RCC 7860 (cell line): ENCODE measurements around the gene GATD1.

Experiments used
- DNase-seq: peaks from one replicate; pipeline ENCODE4 v3.0.0-alpha.2; 2015; ENCODE audit warnings: low spot score
- FAIRE-seq: peaks from 2 replicates; lab custom pipeline; 2012; peaks lifted over from hg19 to GRCh38; lab: Jason Lieb, UNC

Gene GATD1

DNA sequence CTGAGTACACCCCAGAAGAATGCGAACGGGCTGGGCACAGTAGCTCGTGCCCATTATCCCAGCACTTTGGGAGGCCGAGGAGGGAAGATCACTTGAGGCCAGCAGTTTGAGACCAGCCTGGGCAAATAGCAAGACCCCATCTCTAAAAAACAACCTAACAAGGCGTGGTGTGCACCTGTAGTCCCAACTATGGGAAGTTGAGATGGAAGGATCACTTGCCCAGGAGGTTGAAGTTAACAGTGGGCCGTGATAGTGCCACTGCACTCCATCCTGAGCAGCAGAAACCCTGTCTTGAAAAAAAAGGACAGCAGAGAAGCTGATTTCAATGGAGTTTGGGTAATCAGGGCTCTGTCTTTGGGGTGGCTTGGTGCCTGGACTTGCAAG, 35.8 kb upstream of the GATD1 start:
- FAIRE-seq (no peak), DNase-seq (no peak)

- FAIRE-seq (no peak), DNase-seq (no peak)
Observed at GRCh38 chr11:812390-812789, 35.1 kb upstream of the GATD1 start.

DNA sequence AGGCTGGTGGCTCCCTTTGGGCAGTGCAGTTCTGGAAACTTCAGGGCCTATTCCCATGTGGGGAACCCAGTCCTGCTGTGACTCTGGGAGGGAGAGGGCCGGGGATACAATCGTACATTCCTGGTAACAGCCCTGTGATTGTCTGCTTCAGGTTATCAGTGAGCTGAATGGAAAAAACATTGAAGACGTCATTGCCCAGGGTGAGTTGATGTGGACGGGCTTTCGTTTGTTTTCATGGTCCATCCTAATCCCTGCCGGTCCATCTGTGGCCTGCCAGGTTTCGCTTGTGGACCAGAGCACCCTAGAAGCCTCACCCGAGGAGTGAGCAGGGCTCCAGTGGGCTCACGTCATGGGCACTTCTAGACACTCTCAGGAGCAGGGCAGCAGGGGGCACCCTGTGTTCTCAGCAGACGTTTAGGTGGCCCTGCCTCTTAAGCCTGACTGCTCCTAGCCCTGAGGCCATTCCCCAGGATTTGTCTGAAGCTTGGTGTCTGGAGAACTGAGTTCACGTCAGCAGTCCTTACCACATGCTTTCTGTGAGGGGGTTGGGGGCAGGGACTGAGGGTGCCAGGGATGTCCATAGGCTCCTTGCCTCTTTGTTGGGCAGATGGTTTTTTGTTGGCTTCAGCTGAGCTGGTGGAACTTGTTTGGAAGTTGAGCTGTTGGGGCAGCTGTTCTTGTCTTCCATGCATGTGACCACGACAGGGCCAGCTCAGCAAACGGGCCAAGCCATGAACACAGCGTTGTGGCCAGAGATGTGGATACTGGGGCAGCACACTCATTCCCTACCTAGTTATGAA, 34.4 kb upstream of the GATD1 start:
- FAIRE-seq (no peak), DNase-seq (no peak)

DNA sequence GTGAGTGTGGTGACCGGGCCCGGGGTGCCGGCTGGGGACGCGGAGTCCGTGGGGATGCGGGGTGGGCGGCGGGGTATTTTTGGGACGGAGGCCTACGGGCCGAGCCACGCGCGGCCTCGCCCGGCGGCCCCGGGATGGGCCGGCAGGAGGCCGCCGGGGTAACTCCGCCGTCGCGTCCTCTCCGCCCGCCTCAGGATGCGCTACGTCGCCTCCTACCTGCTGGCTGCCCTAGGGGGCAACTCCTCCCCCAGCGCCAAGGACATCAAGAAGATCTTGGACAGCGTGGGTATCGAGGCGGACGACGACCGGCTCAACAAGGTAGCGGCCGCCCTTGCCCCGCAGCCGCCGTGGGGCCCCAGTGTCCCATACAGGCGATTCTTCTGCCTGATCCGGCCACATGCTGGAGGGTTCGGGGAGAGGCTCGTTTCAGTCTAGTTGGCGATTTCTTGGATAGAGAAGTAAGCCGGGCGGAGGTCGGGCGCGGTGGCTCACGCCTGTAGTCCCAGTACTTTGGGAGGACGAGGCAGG, 32.8 kb upstream of the GATD1 start:
- DNase-seq (no peak), FAIRE-seq (no peak)

DNA sequence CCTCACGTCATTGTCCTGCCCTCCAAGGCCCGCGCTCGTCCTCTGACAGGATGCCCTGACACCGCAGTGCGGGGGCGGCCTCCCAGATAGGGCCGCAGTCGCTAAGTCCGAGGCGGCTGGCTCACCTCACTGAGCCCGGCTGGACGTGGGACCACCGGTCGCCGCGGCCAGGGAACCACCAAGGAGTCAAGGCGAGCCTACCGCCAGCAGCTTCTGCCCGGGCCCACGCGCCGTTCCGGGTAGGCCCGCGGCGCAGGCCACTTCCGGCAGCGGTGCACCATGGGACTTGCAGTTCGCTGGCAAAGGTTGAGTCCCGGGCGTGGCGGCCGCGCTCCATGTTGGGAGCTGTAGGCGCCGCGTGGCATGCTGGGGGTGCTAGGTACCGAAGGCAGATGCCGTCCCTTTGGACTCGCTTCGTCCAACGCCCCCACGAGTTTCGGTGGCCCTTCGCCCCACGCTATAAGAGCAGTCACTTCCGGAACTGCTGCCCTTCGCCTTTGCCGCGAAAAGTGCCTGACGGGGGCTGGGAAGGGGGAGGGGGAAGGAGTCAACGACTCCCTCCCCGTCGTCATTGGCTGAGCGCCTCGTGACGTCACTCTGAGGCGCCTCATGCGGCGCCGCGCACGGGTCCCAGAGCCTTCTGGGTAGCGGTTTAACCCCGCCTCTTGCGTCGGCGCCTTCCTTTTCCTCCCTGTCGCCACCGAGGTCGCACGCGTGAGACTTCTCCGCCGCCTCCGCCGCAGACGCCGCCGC, 32.2 kb upstream of the GATD1 start, which contains the start of gene RPLP2:
RPLP2 (plus strand) TSS at position 681 of the 753 bp plus-strand sequence. CDS start 268 bp downstream, outside the sequence.
- DNase-seq (peak; percentile 86), FAIRE-seq (no peak)

GRCh38 chr11:808427-809286, 31.4 kb upstream of the GATD1 start:
- FAIRE-seq (no peak), DNase-seq (peak; percentile 70)

GRCh38 chr11:804599-804964, 27.3 kb upstream of the GATD1 start:
- no peak for FAIRE-seq
- DNase-seq: no peak

- DNase-seq: no peak
- FAIRE-seq: no peak
Observed at GRCh38 chr11:803770-804598, 26.7 kb upstream of the GATD1 start.

- FAIRE-seq (no peak), DNase-seq (no peak)
Observed at GRCh38 chr11:803467-803742, 26.1 kb upstream of the GATD1 start.

GRCh38 chr11:802693-803466, 25.6 kb upstream of the GATD1 start:
- no peak for DNase-seq
- FAIRE-seq: no peak

GRCh38 chr11:802018-802617, 24.8 kb upstream of the GATD1 start:
- DNase-seq (no peak), FAIRE-seq (no peak)

DNA sequence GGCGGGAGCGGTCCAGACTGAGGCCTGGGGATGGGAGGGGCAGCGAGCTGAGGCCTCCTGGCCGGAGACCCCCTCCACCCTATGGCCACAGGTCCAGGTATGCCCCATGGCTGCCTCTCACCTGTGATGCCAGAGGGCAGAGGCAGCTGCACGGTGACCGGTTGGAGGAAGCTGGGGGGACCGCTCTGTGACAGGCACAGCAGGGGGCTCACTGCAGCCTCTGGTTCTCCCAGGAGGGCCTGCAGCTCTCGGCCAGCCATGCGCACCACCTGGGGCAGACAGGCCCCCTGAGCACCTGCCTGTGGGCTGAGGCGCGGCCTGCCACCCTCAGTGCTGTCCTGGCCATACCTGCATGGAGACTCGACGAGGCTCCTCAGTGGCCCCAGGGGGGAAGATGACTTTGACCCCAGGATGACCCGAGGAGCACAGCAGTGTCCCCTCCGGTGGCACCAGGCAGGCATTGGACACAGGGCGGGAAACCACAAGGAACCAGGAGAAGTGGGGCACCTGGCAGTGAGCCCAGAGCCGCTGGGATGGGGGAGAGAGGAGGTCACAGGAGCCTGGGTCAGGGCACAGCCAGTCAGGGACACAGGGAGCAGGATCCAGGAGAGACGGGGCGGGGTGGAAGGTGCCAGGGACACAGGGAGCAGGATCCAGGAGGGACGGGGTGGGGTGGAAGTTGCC, 24.0 kb upstream of the GATD1 start:
- DNase-seq: no peak
- FAIRE-seq: no peak

GRCh38 chr11:800473-800872, 23.2 kb upstream of the GATD1 start:
- DNase-seq (no peak), FAIRE-seq (no peak)

DNA sequence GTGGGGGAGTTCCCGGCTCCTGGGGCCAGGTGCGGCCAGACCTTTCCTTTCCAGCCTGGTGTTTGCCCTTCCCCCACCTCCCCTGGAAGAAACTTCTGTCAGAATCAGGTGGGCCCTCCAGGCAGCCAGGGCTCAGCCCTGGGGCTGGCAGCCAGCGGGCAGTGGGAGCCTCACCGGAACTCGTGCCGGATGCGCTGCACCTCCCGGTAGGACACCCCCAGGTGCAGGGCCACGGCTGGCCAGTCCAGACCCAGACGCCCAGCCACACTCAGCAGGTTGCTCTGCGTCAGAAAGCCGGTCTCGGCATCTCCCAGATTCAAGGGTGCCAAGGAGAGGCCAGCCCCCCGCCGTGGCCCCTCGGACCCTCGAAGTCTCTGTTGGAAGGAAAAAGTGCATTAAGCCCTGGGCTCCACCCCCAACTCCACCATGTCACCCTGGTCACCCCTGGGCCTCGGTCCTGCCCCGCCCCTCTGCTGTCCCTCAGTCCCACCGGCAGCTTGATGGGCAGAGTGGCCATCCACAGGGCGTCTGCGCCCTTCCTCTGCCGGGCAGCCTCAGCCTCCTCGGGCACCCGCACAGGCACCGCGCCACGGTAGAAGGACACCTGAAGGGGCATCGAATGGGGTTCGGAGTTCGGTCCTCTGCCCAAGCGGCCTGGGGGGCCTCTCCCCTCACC, 22.5 kb upstream of the GATD1 start:
- no peak for FAIRE-seq

GRCh38 chr11:798093-798713, 20.9 kb upstream of the GATD1 start, which contains the start of gene SLC25A22:
Gene SLC25A22 (minus strand): TSS chr11:798281. CDS start chr11:795006, 3,275 bp downstream.
- DNase-seq: peak; percentile 41
- no peak for FAIRE-seq

More for the DNA sequence above, 22.5 kb upstream of the GATD1 start:
- no peak for DNase-seq

GRCh38 chr11:797296-798092, 20.2 kb upstream of the GATD1 start:
- FAIRE-seq (no peak), DNase-seq (peak; percentile 60)
